GM18873 (cell line): ENCODE data around the gene PTPRM.

Source experiments
- ATAC-seq: cut with Tn5 transposase; IDR thresholded peaks from one replicate; pipeline ENCODE4 v1.9.1; 2021; ENCODE audit warnings: mild to moderate bottlenecking, moderate library complexity, moderate number of reproducible peaks; ENCODE audit not compliant: unreplicated experiment, low FRiP score

The PTPRM gene

DNA sequence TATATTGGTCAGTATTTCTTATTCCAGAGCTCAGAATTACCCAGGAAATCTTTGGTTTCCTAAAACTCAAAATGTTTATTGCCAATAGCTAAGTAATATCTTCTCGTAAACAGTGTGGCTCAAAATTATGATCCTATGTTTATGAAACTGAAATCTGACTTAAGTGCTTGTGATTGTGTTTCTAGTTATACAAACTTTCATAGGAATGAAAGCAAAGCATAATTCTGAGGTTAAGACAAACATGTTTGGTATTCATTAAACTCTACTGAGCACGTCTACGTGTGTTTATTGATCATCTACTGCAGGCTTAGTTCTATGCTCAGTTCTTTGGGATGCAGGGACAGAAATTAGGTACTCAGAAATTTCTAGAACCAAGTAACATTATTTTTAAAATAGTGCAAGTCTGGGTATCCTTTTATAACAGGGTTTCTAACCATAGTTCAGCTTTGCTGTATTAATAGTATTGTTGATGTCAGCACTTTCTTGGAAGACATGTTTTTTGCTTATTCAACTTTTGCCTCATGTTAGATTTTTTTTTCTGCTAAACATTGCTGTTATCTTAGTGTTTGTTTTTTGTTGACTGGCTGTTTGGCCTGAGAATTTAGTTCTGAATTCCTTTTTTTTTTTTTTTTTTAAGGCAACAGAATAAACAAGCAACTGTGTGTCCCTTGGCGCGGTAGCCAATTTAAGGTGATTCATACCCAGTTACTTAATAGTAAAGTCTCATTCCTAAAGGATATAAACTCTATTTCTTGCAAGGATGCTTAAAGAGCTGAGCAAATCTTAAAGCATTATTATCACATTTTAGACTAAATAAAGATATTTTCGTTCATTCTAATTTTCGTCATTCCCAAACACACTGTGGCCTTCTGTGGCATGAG lies 31.3 kb downstream of the PTPRM start:
- ATAC-seq = no peak

GRCh38 chr18:7600036-7600435 lies 32.9 kb downstream of the PTPRM start:
- no peak for ATAC-seq

DNA sequence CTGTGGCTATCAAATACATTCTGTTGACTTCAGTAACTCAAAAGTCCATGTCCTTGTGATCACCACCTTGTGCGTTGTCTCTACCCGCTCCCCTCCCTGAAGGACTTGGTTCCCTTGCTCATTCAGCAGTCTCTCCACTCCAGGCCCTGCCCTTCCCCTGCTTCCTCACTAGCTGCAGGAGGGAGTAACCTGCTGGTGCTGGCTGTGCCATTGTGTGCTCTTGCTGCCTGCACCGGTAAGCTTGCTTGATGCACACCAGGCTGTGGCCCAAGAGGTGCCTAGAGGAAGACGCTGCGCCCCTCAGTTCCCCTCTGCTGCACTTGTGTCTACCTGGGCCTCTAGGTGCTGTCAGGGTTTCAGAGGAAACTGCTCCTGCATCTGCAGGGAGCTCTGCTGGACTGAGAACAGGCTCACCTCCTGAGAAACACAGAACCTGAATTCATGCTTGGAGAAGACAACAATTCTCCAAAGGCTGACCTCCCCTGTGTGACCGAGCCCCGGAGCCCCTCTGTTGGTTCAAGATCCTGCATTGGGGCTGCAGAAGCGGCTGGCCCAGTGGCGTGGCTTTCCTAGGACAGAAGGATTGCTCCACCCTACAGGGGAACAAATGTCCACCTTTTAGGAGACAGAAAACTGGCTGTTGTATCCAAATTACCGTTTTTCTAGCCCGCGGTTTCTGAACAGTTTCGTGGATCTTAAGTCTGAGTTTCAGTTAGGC lies 33.6 kb downstream of the PTPRM start:
- ATAC-seq = no peak

DNA sequence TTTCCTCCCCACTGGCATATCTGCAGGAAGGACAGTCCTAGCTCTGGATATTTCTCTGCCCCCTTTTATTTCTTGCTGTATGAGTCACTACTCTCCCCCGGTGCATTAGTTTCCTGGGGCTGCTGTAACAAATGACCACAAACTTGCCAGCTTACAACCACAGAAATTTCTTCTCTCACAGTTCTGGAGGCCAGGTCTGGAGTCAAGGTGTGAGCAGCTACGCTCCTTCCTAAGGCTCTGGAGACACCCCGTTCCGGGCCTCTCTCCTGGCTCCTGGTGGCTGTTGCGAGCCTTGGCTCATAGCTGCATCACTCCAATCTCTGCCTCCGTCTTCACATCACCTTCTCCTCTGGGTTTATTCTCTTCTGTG lies 34.1 kb downstream of the PTPRM start:
- ATAC-seq = no peak

DNA sequence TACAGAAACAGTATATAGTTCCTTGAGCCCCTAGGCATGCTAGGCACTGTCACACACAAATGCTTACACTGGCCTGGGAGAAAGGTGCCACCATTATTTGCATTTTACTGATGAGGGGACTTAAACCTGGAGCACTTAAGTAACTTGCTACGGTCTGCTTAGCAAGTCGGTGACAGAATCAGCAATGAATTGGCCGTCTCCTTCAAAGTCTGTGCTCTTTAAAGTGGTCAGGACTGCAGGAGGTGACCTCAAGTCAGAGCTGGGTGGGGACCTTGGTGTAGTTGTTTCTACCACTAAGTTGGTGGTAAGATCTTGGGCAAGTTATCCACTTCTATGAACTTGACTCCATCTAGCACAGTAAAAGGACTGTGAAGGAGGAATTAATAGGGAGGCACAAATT lies 34.8 kb downstream of the PTPRM start:
- ATAC-seq = no peak

DNA sequence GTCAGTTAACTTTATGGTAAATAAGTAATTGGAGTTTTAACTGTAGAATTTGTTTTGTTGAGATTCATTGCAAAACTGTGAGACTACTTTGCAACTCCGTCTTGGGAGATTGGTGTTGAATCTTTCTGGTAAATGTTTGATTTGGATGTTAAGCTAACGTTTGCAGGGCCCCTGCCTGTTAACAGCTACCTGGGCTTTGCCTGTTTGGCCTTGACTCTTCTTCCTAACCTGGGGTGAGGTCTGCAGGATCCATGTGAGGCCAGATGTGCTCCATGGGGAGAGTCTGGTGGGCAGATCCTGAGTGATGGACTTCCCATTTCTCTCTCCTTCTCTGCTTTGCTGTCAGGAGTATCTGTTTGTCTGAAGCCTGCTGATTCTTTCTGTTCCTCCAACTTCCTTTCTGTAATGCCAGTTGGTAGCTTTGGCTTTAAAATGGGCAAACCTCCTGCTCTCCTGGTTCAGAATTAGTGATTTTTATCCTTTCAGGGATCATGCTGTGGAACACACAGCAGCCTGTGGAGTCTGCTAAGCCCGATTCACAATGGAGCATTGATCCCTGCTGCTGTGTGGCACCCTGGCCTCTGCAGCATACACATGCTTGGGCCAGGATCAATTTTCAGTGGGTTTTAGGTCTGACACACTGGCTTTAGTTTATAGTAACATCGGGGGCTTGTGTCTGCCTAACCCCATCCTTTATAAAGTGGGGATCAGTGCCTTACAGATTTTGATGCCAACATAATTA lies 36.3 kb downstream of the PTPRM start:
- ATAC-seq = no peak

GRCh38 chr18:7604361-7604760 lies 37.2 kb downstream of the PTPRM start:
- ATAC-seq = no peak

DNA sequence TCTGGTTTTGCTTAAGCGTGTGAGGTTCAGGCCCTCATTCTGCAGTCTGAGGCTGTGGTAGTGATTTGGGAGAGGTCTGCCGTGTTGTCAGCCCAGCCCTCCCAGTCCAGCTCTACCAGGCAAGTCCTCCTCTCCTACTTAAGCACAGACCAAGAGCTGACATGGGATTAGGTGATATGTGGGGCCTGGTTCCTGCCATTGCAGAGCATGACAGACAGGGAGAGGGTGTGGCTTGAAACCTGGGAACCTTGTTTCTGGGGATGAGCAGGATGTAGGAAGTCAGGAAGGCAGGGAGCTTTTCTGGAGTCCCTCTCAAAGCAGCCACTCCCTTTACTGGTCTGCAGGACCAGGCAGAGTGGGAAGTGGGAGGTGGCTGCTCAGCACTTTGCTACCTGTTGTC lies 38.6 kb downstream of the PTPRM start:
- ATAC-seq = no peak

GRCh38 chr18:7607540-7608173 lies 40.5 kb downstream of the PTPRM start:
- ATAC-seq = no peak

GRCh38 chr18:7608174-7608550 lies 41.0 kb downstream of the PTPRM start:
- no peak for ATAC-seq

GRCh38 chr18:7608781-7609201 lies 41.7 kb downstream of the PTPRM start:
- no peak for ATAC-seq

GRCh38 chr18:7609617-7610016 lies 42.5 kb downstream of the PTPRM start:
- no peak for ATAC-seq

DNA sequence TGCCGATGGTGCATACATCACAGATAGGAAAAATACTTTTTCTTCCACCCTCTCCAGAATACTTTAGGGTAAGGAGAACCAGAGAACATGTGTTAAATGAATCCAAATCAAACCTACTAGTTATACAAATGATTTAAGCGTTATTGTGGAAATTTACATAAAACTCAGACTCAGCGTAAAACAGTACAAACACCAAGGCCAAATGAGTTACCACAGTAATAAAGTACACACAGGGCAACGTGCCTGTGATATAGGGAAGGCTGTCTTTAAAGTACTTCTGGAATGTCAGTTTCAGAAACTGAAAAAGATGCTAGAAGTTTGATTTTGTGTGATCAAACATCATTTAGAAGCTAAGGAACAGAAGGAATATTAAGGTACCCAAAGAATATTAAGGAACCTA lies 46.9 kb downstream of the PTPRM start:
- no peak for ATAC-seq

GRCh38 chr18:7615840-7616239 lies 48.7 kb downstream of the PTPRM start:
- ATAC-seq = no peak

DNA sequence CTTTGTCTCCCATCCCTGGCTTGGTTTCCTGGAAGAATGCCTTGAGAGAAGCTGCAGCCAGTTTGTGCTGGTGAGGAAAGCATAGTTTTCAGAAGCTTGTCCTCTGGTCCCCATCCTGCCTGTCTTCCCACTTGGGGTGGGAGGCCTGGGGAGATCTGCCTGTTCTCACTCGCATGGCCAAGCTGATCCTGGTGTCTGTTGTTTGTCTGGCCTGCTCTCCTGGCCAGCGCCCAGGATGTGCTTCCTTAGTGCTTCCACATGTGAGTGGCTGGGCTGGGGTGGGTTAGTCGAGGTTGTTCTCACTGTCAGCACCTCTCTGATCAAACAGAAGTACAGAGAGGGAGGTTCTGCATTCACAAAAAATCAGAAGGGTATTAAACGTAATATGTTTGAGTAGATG lies 49.5 kb downstream of the PTPRM start:
- no peak for ATAC-seq

DNA sequence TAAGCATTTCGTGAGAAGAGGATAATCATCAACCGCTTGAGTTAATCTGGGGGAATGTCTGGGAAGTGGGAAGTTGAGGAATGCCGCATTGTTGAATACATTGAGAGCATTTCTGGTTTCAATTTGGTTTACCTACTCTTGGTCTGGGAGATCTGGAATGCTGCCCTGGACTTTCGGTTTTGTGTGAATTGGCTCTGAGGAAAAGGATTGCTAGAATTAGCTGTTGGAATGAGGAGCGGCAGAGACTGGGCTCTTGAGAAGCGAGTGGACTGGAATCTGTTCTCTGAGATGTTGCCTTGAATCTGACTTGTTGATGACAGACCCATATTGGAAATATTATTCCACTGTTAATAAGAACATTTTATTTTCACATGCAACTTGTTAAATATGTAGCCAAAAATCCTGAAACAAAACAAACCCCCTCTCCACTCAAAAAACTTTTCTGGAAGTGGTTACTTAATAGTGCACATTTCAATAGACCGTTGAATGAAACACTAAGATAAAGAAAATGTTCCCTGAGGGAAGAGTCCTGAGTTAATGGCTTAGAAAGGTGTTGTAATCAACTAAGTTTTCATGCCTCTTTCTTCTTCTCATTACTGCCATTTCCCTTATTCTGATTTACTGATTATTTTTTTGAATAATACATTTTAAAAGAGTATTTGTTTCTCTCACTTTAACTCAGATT lies 50.8 kb downstream of the PTPRM start:
- no peak for ATAC-seq

- ATAC-seq = no peak
Measured at GRCh38 chr18:7618891-7619442, 51.9 kb downstream of the PTPRM start.

DNA sequence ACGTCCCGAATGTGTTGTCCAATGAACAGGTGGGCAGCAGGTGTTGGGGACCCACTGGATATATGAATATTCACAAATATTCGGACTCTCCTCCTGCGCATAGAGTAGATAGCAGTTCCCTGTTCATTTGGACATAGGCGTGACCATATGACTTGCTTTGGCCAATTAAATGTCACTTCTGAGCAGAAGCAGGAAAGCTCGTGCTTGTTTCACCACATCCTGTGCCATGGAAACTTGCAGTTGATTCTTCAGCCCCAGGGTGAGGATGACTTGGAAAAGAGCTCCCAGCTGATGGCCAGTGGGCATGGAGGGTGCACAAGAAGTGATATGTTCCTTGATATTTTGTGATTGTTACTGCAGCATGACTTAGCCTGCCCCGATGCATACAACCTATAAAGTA lies 52.6 kb downstream of the PTPRM start:
- ATAC-seq = no peak

GRCh38 chr18:7622721-7623120 lies 55.6 kb downstream of the PTPRM start:
- no peak for ATAC-seq

DNA sequence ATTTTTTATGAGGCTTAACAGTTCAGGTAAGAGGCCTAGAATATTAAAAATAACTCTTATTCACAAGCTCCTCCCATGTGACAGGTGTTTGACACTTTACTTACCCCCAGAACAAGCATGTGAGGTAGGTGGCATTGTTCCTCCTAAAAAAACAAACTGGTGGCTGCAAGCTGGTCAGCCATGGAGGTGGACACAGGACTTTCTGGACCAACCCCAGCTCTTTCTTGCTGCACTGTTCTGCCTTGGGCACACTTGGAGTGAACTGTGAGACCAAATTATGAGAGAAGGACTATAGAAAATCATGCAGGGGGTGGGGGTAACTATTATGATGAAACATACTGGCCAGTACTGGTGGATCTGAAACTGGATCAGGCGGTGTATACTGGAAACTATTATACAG lies 56.6 kb downstream of the PTPRM start:
- ATAC-seq = no peak
